OCI-LY7 (cell line): Measurements from ENCODE around the gene SLC7A11. TPM values are rescaled to one million over a fixed set of nuclear protein-coding genes. Genes with fewer than 3 reads are reported as not detected.

Source experiments
- BruUV-seq: library from RNA; stranded (reverse); fragments of 400-500 nt; replicated peaks from 2 replicates; lab custom pipeline; 2021; lab: Mats Ljungman, UMichigan
- CTCF ChIA-PET: fragments of 300-600 bp; sonication (Branson Sonifier 250); formaldehyde crosslinking; loops from one replicate; lab custom pipeline; 2022; ENCODE audit warnings: antibody characterized with exemption; ENCODE audit not compliant: unreplicated experiment; lab: Charles Lee
- POLR2A ChIA-PET: fragments of 300-600 bp; sonication (Branson Sonifier 250); formaldehyde crosslinking; loops from one replicate; lab custom pipeline; 2022; ENCODE audit warnings: antibody characterized with exemption; lab: Charles Lee
- DNase-seq: peaks from one replicate; pipeline ENCODE4 v3.0.0-alpha.2; 2015; ENCODE audit warnings: low spot score
- H2AFZ ChIP-seq: fragments of 200-600 bp; sonication (generic), shearing (Covaris generic); 2 replicates; pipeline ENCODE4 v1.6.1; 2014; ENCODE audit warnings: mild to moderate bottlenecking, antibody characterized with exemption, low read length, moderate library complexity
- H3K27ac ChIP-seq: fragments of 200-600 bp; sonication (generic); 2 replicates; pipeline ENCODE4 v1.5.1; 2014; ENCODE audit warnings: mixed run types, low read depth, mild to moderate bottlenecking, moderate library complexity, low read length, inconsistent platforms; ENCODE audit not compliant: poor library complexity, severe bottlenecking
- H3K36me3 ChIP-seq: fragments of 200-600 bp; sonication (generic); 2 replicates; pipeline ENCODE4 v1.6.1; 2014; ENCODE audit warnings: mild to moderate bottlenecking, antibody characterized with exemption, low read length, moderate library complexity, mixed read lengths; ENCODE audit not compliant: insufficient read depth
- H3K4me1 ChIP-seq: fragments of 200-600 bp; sonication (generic); 2 replicates; pipeline ENCODE4 v1.5.1; 2014; ENCODE audit warnings: mild to moderate bottlenecking, low read length; ENCODE audit not compliant: insufficient read depth, poor library complexity, severe bottlenecking
- H3K4me2 ChIP-seq: fragments of 200-600 bp; sonication (generic); 2 replicates; pipeline ENCODE4 v1.6.1; 2014; ENCODE audit warnings: mild to moderate bottlenecking, low read length
- H3K4me3 ChIP-seq: fragments of 200-600 bp; sonication (generic); 2 replicates; pipeline ENCODE4 v1.5.1; 2014; ENCODE audit warnings: mild to moderate bottlenecking, low read depth, low read length; ENCODE audit not compliant: poor library complexity, severe bottlenecking
- H3K79me2 ChIP-seq: fragments of 200-600 bp; sonication (generic); 2 replicates; pipeline ENCODE4 v1.6.1; 2016; ENCODE audit warnings: low read depth, mild to moderate bottlenecking, low read length, moderate library complexity, mixed read lengths; ENCODE audit not compliant: insufficient read depth
- H3K9me2 ChIP-seq: fragments of 200-600 bp; sonication (generic); 2 replicates; pipeline ENCODE4 v1.6.1; 2016; ENCODE audit warnings: mild to moderate bottlenecking, low read length, mixed read lengths; ENCODE audit not compliant: insufficient read depth
- H3K9me3 ChIP-seq: fragments of 200-600 bp; sonication (generic); 2 replicates; pipeline ENCODE4 v1.6.1; 2014; ENCODE audit warnings: mild to moderate bottlenecking, mixed run types, low read length, mixed read lengths
- H4K20me1 ChIP-seq: fragments of 200-600 bp; sonication (generic); 2 replicates; pipeline ENCODE4 v1.6.1; 2014; ENCODE audit warnings: mild to moderate bottlenecking, antibody characterized with exemption, low read length, moderate library complexity, mixed read lengths; ENCODE audit not compliant: insufficient read depth
- CTCF ChIP-seq: fragments of 200-600 bp; sonication (generic); conservative IDR thresholded peaks from 2 replicates; pipeline ENCODE4 v1.5.1; 2014; ENCODE audit warnings: mild to moderate bottlenecking, antibody characterized with exemption, low read length, moderate library complexity, mixed read lengths
- EZH2phosphoT487 ChIP-seq: fragments of 200-600 bp; sonication (generic); IDR thresholded peaks from 2 replicates; pipeline ENCODE4 v1.6.1; 2018; ENCODE audit warnings: low read depth, borderline replicate concordance, mild to moderate bottlenecking, mixed run types, antibody characterized with exemption, low read length, moderate library complexity, mixed read lengths
- intact Hi-C: fragments of 100-400 bp; cut with micrococcal nuclease; formaldehyde crosslinking; loops from one replicate; pipeline ENCODE4 v1.10.0; 2022; ENCODE audit not compliant: unreplicated experiment
- total RNA-seq, 2 experiments: library from RNA; depleted of rRNA in 1 of 2; stranded (reverse); fragments of >200 nt in 1 of 2; shearing (Covaris generic) in 1 of 2; gene quantifications; 2 replicates each; pipeline ENCODE4 v1.2.3, GENCODE V29; 2014 to 2022

The SLC7A11 gene
- total RNA-seq, 2 experiments from 2014 or later: 5.7 to 16.7 TPM

- Histone ChIP-seq H4K20me1 (no peaks in the 10 kb centered on the region), H2AFZ (no peak overlapping the region), H3K9me2 (no peaks in the 10 kb centered on the region), H3K79me2 (no peaks in the 10 kb centered on the region), H3K36me3 (peaks cover 48% of the 10 kb centered on the region), H3K27ac (no peak overlapping the region), H3K9me3 (no peaks in the 10 kb centered on the region), H3K4me3 (no peak overlapping the region), H3K4me1 (no peaks in the 10 kb centered on the region), H3K4me2 (no peak overlapping the region)
- BruUV-seq: no TSS peak
- CTCF ChIA-PET: no interaction called here
- TF ChIP-seq CTCF (no peak), EZH2phosphoT487 (no peak)
- POLR2A ChIA-PET: interaction anchor here (1.1 to 2.1 kb wide), 3 partner anchors 13 to 23 kb away, joined by 3 to 7 read pairs (median 5); no protein-coding TSS in a partner anchor
- DNase-seq: no peak
- intact Hi-C loops: no loop called here
Observed at GRCh38 chr4:138174981-138175794, 67.0 kb downstream of the SLC7A11 start.

- CTCF ChIA-PET: no interaction called here
- Histone ChIP-seq H3K4me2 (no peak overlapping the region), H3K9me2 (no peaks in the 10 kb centered on the region), H3K4me3 (no peak overlapping the region), H3K9me3 (no peaks in the 10 kb centered on the region), H3K27ac (no peak overlapping the region), H2AFZ (no peak overlapping the region), H3K79me2 (no peaks in the 10 kb centered on the region), H3K36me3 (no peaks in the 10 kb centered on the region), H4K20me1 (no peaks in the 10 kb centered on the region), H3K4me1 (no peaks in the 10 kb centered on the region)
- POLR2A ChIA-PET: interaction anchor here (1.3 kb wide), 1 partner anchor 26 kb away, joined by 5 read pairs; no protein-coding TSS in a partner anchor
- BruUV-seq: no TSS peak
- intact Hi-C loops: no loop called here
- DNase-seq: no peak
- TF ChIP-seq CTCF (no peak), EZH2phosphoT487 (no peak)
Observed at GRCh38 chr4:138164208-138164607, 77.9 kb downstream of the SLC7A11 start.

- H3K36me3 ChIP-seq: no peaks in the 10 kb centered on the region
- ChIA-PET CTCF (no interaction called here), POLR2A (interaction anchor here (0.8 kb wide), 1 partner anchor 38 kb away, joined by 3 read pairs; no protein-coding TSS in a partner anchor)
- no peaks in the 10 kb centered on the region for H3K4me1 ChIP-seq
- no peak for DNase-seq
- no peak overlapping the region for H3K4me2 ChIP-seq
- no peak overlapping the region for H2AFZ ChIP-seq
- no peaks in the 10 kb centered on the region for H3K9me2 ChIP-seq
- no peaks in the 10 kb centered on the region for H3K9me3 ChIP-seq
- no peaks in the 10 kb centered on the region for H4K20me1 ChIP-seq
- no peak overlapping the region for H3K27ac ChIP-seq
- no peak for TF ChIP-seq EZH2phosphoT487
- TF ChIP-seq CTCF: no peak
- no peaks in the 10 kb centered on the region for H3K79me2 ChIP-seq
- intact Hi-C loops: no loop called here
- no peak overlapping the region for H3K4me3 ChIP-seq
- BruUV-seq: no TSS peak
Observed at GRCh38 chr4:138163171-138163570, 79.0 kb downstream of the SLC7A11 start.
